ENCODE measurements around the gene SAMD8. TPM values are rescaled to one million over a fixed set of nuclear protein-coding genes. Genes with fewer than 3 reads are reported as not detected.

SAMD8 gene
- polyA plus RNA-seq, 1 experiment = 32.2 TPM

DNA sequence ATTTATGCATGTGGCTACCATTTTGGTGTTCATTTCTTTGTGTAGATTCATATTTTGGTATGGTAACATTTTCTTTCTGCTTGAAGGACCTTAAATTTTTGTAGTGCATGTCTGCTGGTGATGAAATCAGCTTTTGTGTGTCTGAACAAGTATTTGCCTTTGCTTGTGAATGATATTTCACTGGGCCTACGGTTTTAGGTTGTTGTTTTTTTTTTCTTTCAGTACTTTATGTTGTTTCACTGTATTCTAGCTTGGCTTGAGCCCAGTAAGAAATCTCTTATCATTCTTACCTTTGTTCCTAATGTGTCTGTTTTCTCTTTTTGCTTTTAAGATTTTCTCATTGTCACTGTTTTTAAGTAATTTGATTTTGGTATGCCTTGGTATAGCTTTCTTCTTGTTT, 31.9 kb downstream of the SAMD8 start:
- Histone ChIP-seq H3K4me3 (ENCODE audit: low read depth, low read length) (no peak overlapping the region), H3K27me3 (ENCODE audit: control insufficient read depth, insufficient read depth, low read length) (no peaks in the 10 kb centered on the region), H3K27ac (ENCODE audit: low read depth, low read length) (no peak overlapping the region), H3K9me3 (ENCODE audit: control insufficient read depth, insufficient read depth, low read length) (no peaks in the 10 kb centered on the region)
- TF ChIP-seq, protein P1, sequence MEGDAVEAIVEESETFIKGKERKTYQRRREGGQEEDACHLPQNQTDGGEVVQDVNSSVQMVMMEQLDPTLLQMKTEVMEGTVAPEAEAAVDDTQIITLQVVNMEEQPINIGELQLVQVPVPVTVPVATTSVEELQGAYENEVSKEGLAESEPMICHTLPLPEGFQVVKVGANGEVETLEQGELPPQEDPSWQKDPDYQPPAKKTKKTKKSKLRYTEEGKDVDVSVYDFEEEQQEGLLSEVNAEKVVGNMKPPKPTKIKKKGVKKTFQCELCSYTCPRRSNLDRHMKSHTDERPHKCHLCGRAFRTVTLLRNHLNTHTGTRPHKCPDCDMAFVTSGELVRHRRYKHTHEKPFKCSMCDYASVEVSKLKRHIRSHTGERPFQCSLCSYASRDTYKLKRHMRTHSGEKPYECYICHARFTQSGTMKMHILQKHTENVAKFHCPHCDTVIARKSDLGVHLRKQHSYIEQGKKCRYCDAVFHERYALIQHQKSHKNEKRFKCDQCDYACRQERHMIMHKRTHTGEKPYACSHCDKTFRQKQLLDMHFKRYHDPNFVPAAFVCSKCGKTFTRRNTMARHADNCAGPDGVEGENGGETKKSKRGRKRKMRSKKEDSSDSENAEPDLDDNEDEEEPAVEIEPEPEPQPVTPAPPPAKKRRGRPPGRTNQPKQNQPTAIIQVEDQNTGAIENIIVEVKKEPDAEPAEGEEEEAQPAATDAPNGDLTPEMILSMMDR (IDR thresholded peaks at IDR 0.05; ENCODE audit: low read depth, low read length) = no peak
- POLR2A ChIA-PET = interaction anchor here (0.6 to 1.6 kb wide), 2 partner anchors 25 to 32 kb away, joined by 3 to 4 read pairs; partner anchors contain the start of gene SAMD8
- CTCF ChIA-PET = interaction anchor here (0.6 to 1.0 kb wide), 3 partner anchors 92 to 928 kb away, joined by 3 to 5 read pairs (median 3); partner anchors contain the start of gene COMTD1
- no peak for DNase-seq (ENCODE audit: low read depth, low spot score)

DNA sequence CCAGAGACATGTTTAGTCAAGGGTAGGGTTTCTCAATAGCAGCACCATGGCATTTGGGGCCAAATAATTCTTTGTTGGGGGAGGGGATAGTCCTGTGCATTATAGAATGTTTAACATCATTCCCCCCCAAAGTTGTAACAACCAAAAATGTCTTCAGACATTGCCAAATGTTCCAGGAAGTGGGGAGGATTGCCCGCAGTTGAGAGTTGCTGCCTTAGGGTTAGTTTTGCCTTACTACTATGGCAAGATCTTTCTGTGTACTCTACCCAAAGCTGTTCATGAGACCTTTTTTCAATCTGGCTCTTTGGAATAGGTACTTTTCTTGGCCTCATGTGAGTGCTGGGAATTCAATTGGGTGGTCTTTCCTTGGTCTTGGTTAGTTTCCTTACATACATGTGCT, 34.1 kb downstream of the SAMD8 start:
- H3K9me3 ChIP-seq (ENCODE audit: control insufficient read depth, insufficient read depth, low read length) = no peaks in the 10 kb centered on the region
- ChIA-PET POLR2A (no interaction called here), CTCF (interaction anchor here (1.5 kb wide), 1 partner anchor 16 kb away, joined by 3 read pairs; no protein-coding TSS in a partner anchor)
- H3K4me3 ChIP-seq (ENCODE audit: low read depth, low read length) = no peak overlapping the region
- no peak for DNase-seq (ENCODE audit: low read depth, low spot score)
- H3K27me3 ChIP-seq (ENCODE audit: control insufficient read depth, insufficient read depth, low read length) = no peaks in the 10 kb centered on the region
- TF ChIP-seq, protein P1 (IDR thresholded peaks at IDR 0.05; ENCODE audit: low read depth, low read length) = no peak
- no peak overlapping the region for H3K27ac ChIP-seq (ENCODE audit: low read depth, low read length)

DNA sequence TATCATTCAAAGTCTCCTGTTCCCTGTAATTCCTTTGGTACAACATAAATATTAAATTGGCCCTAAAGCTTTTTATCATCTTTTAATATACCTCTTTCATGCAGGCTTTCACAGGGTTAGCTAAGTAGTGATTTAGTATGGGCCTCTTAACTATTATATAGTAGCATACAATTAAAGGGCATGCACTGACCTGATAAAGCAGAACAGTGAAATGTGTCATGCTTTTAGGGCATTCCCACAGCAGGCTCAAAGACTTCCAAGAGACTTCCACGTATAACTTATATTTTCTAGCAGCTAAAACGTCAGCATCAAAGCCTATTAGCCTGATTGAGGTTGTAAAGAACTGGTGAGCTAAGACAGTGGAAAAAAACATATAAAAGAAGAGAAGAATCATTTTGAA, 35.3 kb downstream of the SAMD8 start:
- H3K4me3 ChIP-seq (ENCODE audit: low read depth, low read length) = no peak overlapping the region
- no peaks in the 10 kb centered on the region for H3K27me3 ChIP-seq (ENCODE audit: control insufficient read depth, insufficient read depth, low read length)
- H3K27ac ChIP-seq (ENCODE audit: low read depth, low read length) = no peak overlapping the region
- ChIA-PET POLR2A (no interaction called here), CTCF (no interaction called here)
- TF ChIP-seq, protein P1 (IDR thresholded peaks at IDR 0.05; ENCODE audit: low read depth, low read length) = no peak
- no peaks in the 10 kb centered on the region for H3K9me3 ChIP-seq (ENCODE audit: control insufficient read depth, insufficient read depth, low read length)
- DNase-seq (ENCODE audit: low read depth, low spot score) = no peak

- no peak overlapping the region for H3K4me3 ChIP-seq (ENCODE audit: low read depth, low read length)
- ChIA-PET CTCF (no interaction called here), POLR2A (no interaction called here)
- no peak for DNase-seq (ENCODE audit: low read depth, low spot score)
- TF ChIP-seq, protein P1 (IDR thresholded peaks at IDR 0.05; ENCODE audit: low read depth, low read length) = no peak
- no peaks in the 10 kb centered on the region for H3K27me3 ChIP-seq (ENCODE audit: control insufficient read depth, insufficient read depth, low read length)
- H3K27ac ChIP-seq (ENCODE audit: low read depth, low read length) = no peak overlapping the region
- no peaks in the 10 kb centered on the region for H3K9me3 ChIP-seq (ENCODE audit: control insufficient read depth, insufficient read depth, low read length)
These were observed 39.2 kb downstream of the SAMD8 start for GRCh38 chr10:75150656-75151055.

GRCh38 chr10:75159519-75159918, 48.1 kb downstream of the SAMD8 start:
- Histone ChIP-seq H3K9me3 (ENCODE audit: control insufficient read depth, insufficient read depth, low read length) (no peaks in the 10 kb centered on the region), H3K27me3 (ENCODE audit: control insufficient read depth, insufficient read depth, low read length) (no peaks in the 10 kb centered on the region), H3K4me3 (ENCODE audit: low read depth, low read length) (no peak overlapping the region), H3K27ac (ENCODE audit: low read depth, low read length) (no peak overlapping the region)
- POLR2A ChIA-PET = no interaction called here
- DNase-seq (ENCODE audit: low read depth, low spot score) = no peak
- TF ChIP-seq, protein P1 (IDR thresholded peaks at IDR 0.05; ENCODE audit: low read depth, low read length) = no peak
- CTCF ChIA-PET = no interaction called here

All from AG04450 (cell line).